ENCODE data around the gene CD58. TPM values are rescaled to one million over a fixed set of nuclear protein-coding genes. Genes with fewer than 3 reads are reported as not detected.

Gene CD58
- polyA plus RNA-seq, 3 donors: 81.0 to 168 (median 128) TPM

DNA sequence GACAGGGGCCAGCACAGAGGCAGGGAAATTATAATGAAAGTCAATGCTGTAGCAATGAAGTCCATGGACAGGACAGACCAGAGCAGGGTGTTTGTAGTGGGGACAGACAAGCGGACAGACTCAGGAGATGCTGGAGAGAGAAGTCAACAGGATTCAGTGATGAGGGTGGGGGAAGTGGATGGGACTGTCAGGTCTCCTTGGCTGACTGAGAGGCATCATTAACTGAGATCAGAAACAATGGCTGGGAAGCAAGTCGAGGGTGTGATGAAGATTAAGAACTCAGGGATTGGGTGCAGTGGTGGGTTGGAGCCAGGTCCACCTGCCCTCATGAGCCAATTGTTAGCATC is 25.5 kb downstream of the CD58 start:
- Histone ChIP-seq H3K9me3 (replicated peaks in 1 of 2; ENCODE audit: control insufficient read depth in 1 of 2, insufficient read depth in 1 of 2, low read length in 2 of 2) (no peaks in the 10 kb centered on the region), H3K27me3 (ENCODE audit: control insufficient read depth in 2 of 2, insufficient read depth in 2 of 2, low read length in 2 of 2) (no peaks in the 10 kb centered on the region), H3K4me1 (ENCODE audit: control insufficient read depth in 1 of 2, insufficient read depth in 2 of 2, low read length in 2 of 2) (peaks cover 18 to 19% of the 10 kb centered on the region in 2 donors), H3K27ac (ENCODE audit: low read depth in 1 of 2, low read length in 2 of 2) (peak overlapping the region in 1 of 2 donors; percentile 59), H3K4me3 (replicated peaks in 1 of 3; ENCODE audit: low read depth in 2 of 3, low read length in 3 of 3) (no peak overlapping the region), H4K20me1 (ENCODE audit: insufficient read depth, low read length) (peaks cover 50% of the 10 kb centered on the region), H3K36me3 (replicated peaks in 1 of 2; ENCODE audit: control insufficient read depth in 1 of 2, insufficient read depth in 2 of 2, low read length in 2 of 2) (peaks cover 22 to 48% of the 10 kb centered on the region in 2 donors), H3K4me2 (replicated peaks; ENCODE audit: extremely low read depth, low read length, poor library complexity, severe bottlenecking) (no peak overlapping the region), H3K79me2 (ENCODE audit: insufficient read depth, low read length) (peaks cover 92% of the 10 kb centered on the region), H3K9ac (ENCODE audit: insufficient read depth, low read length, poor library complexity, severe bottlenecking) (no peak overlapping the region), H2AFZ (ENCODE audit: insufficient read depth, low read depth, low read length, poor library complexity, severe bottlenecking) (no peak overlapping the region)
- Mint-ChIP-seq H3K9me3 (no peaks in the 10 kb centered on the region), H3K36me3 (peaks cover 53 to 55% of the 10 kb centered on the region in 2 donors), H3K4me3 (peak overlapping the region in 1 of 2 donors; percentile 25), H3K27ac (peak overlapping the region; percentile 52 to 91 (median 74)), H3K4me1 (peaks cover 40% of the 10 kb centered on the region), H3K27me3 (ENCODE audit: low read depth in 3 of 3) (peaks cover 0 to 1% (median under 1%) of the 10 kb centered on the region in 3 donors)
- 100% methylated on average over 1 of the region's 2 CpGs for WGBS (ENCODE audit: insufficient coverage)
- TF ChIP-seq, protein P1, sequence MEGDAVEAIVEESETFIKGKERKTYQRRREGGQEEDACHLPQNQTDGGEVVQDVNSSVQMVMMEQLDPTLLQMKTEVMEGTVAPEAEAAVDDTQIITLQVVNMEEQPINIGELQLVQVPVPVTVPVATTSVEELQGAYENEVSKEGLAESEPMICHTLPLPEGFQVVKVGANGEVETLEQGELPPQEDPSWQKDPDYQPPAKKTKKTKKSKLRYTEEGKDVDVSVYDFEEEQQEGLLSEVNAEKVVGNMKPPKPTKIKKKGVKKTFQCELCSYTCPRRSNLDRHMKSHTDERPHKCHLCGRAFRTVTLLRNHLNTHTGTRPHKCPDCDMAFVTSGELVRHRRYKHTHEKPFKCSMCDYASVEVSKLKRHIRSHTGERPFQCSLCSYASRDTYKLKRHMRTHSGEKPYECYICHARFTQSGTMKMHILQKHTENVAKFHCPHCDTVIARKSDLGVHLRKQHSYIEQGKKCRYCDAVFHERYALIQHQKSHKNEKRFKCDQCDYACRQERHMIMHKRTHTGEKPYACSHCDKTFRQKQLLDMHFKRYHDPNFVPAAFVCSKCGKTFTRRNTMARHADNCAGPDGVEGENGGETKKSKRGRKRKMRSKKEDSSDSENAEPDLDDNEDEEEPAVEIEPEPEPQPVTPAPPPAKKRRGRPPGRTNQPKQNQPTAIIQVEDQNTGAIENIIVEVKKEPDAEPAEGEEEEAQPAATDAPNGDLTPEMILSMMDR (IDR thresholded peaks at IDR 0.05): no peak
- intact Hi-C loops (cut with micrococcal nuclease): no loop called here
- DNase-seq: no peak

DNA sequence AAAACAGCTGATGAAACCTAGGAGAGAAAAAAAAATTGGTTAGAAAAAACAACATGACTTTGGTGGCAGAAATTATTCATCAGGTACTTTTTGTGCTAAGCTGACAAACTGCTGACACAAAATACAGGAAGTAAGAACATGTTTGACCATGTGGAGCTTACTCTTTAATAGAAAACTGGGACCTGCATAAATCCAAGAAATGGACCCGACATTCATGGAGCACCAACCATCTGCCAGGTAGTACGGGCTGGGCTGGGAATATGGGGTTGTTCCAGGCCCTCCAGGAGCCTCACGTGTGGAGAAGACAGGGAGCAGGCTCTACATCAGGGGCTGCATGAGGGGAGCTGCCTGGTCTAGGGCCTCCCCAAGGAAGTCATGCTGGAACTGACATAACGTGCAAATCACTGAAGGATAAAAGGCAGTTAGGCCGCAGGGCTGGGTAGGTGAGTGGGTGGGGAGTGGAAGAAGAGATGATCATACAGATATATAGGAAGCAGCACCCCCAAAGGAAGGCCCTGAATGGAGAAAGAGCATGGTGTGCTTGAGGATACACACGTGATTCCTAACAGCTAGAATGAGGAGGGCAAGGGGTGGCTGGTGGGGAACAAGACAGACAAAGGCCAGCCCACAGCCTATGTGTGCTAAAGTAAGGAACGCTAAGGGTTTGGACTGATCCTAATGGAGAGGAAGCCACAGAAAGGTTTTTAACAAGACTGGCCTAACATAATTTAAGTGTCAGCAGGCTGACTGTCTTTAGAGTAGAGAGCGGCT is 26.1 kb downstream of the CD58 start:
- Histone ChIP-seq H3K4me1 (ENCODE audit: control insufficient read depth in 1 of 2, insufficient read depth in 2 of 2, low read length in 2 of 2) (peaks cover 23 to 25% of the 10 kb centered on the region in 2 donors), H2AFZ (ENCODE audit: insufficient read depth, low read depth, low read length, poor library complexity, severe bottlenecking) (no peak overlapping the region), H3K9ac (ENCODE audit: insufficient read depth, low read length, poor library complexity, severe bottlenecking) (no peak overlapping the region), H3K27ac (ENCODE audit: low read depth in 1 of 2, low read length in 2 of 2) (peak overlapping the region; percentile 29 to 59), H3K4me3 (replicated peaks in 1 of 3; ENCODE audit: low read depth in 2 of 3, low read length in 3 of 3) (no peak overlapping the region), H4K20me1 (ENCODE audit: insufficient read depth, low read length) (peaks cover 45% of the 10 kb centered on the region), H3K79me2 (ENCODE audit: insufficient read depth, low read length) (peaks cover 87% of the 10 kb centered on the region), H3K9me3 (replicated peaks in 1 of 2; ENCODE audit: control insufficient read depth in 1 of 2, insufficient read depth in 1 of 2, low read length in 2 of 2) (no peaks in the 10 kb centered on the region), H3K27me3 (ENCODE audit: control insufficient read depth in 2 of 2, insufficient read depth in 2 of 2, low read length in 2 of 2) (no peaks in the 10 kb centered on the region), H3K36me3 (replicated peaks in 1 of 2; ENCODE audit: control insufficient read depth in 1 of 2, insufficient read depth in 2 of 2, low read length in 2 of 2) (peaks cover 22 to 48% of the 10 kb centered on the region in 2 donors), H3K4me2 (replicated peaks; ENCODE audit: extremely low read depth, low read length, poor library complexity, severe bottlenecking) (no peak overlapping the region)
- peak in 2 of 3 donors; percentile 28 to 62 for DNase-seq
- Mint-ChIP-seq H3K27ac (peak overlapping the region; percentile 52 to 91 (median 74)), H3K4me1 (peaks cover 44% of the 10 kb centered on the region), H3K27me3 (ENCODE audit: low read depth in 3 of 3) (peaks cover 0 to 2% (median 1%) of the 10 kb centered on the region in 3 donors), H3K36me3 (peaks cover 51 to 55% of the 10 kb centered on the region in 2 donors), H3K9me3 (no peaks in the 10 kb centered on the region), H3K4me3 (peak overlapping the region in 1 of 2 donors; percentile 25)
- TF ChIP-seq, protein P1 (IDR thresholded peaks at IDR 0.05): no peak
- WGBS (ENCODE audit: insufficient coverage): 95% methylated on average over 7 of the region's 8 CpGs
- intact Hi-C loops (cut with micrococcal nuclease): no loop called here

All from CD14-positive monocyte (primary cell).